ENCODE results near the gene NPAS3. TPM values are rescaled to one million over a fixed set of nuclear protein-coding genes. Genes with fewer than 3 reads are reported as not detected.

The NPAS3 gene
- total and polyA plus RNA-seq, 2 of the 8 experiments (the other 6 are each of a cell fraction or from before 2014, with no cell fraction given) = 0.11 to 0.60 TPM

- TF ChIP-seq ATF2 (IDR thresholded peaks at IDR 0.05; ENCODE audit: low read length) (no peak), RNF2 (IDR thresholded peaks at IDR 0.05; ENCODE audit: borderline replicate concordance, low read depth, low read length, missing control alignments, poor library complexity, severe bottlenecking) (no peak)
Observed at GRCh38 chr14:33762161-33762851, 823.6 kb downstream of the NPAS3 start (continued).

All from H1 (cell line).